ENCODE measurements around the gene STK11. TPM values are rescaled to one million over a fixed set of nuclear protein-coding genes. Genes with fewer than 3 reads are reported as not detected.

Gene STK11
- total RNA-seq, 2 experiments from 2014 or later: 54.7 to 55.8 TPM

GRCh38 chr19:1276628-1277022 is 71.0 kb downstream of the STK11 start:
- peak; percentile 53 for DNase-seq
- Mint-ChIP-seq H3K27ac (peak overlapping the region; percentile 97), H3K4me3 (peak overlapping the region; percentile 91)

GRCh38 chr19:1277061-1277460 is 71.5 kb downstream of the STK11 start:
- H3K4me3 Mint-ChIP-seq: peak overlapping the region; percentile 91
- peaks cover 27% of the 10 kb centered on the region for H3K4me1 Mint-ChIP-seq
- DNase-seq: no peak
- H3K27ac Mint-ChIP-seq: peak overlapping the region; percentile 97
- H3K27me3 Mint-ChIP-seq: peaks cover 4% of the 10 kb centered on the region
- peaks cover 50% of the 10 kb centered on the region for H3K36me3 Mint-ChIP-seq
- H3K9me3 Mint-ChIP-seq: no peaks in the 10 kb centered on the region

More at GRCh38 chr19:1276628-1277022, 71.0 kb downstream of the STK11 start:
- Mint-ChIP-seq H3K27me3 (peaks cover under 1% of the 10 kb centered on the region), H3K36me3 (peaks cover 51% of the 10 kb centered on the region), H3K4me1 (peaks cover 31% of the 10 kb centered on the region), H3K9me3 (no peaks in the 10 kb centered on the region)

Other genes starting within 250 kb of the STK11 start
- gene WDR18, start 221.4 kb upstream of the STK11 start, total RNA-seq: 100 to 1,000 TPM; 126 to 127 TPM
- not detected for gene GRIN3B, start 205.4 kb upstream of the STK11 start, total RNA-seq
- gene TMEM259, start 184.7 kb upstream of the STK11 start, total RNA-seq: 100 to 1,000 TPM; 136 to 138 TPM
- gene RNU6-2, start 184.3 kb upstream of the STK11 start, total RNA-seq: not detected
- 10 to 100 TPM; 76.0 to 80.5 TPM for gene CNN2, start 179.2 kb upstream of the STK11 start, total RNA-seq
- 10 to 100 TPM in 1 of 2 experiments, 1 to 10 TPM in 1; 9.8 to 11.2 TPM for gene ABCA7, start 165.7 kb upstream of the STK11 start, total RNA-seq
- gene ARHGAP45, start 138.6 kb upstream of the STK11 start, total RNA-seq: 100 to 1,000 TPM; 113 to 122 TPM
- gene POLR2E, start 110.4 kb upstream of the STK11 start, total RNA-seq: 100 to 1,000 TPM; 290 to 291 TPM
- gene GPX4, start 101.8 kb upstream of the STK11 start, total RNA-seq: 100 to 1,000 TPM; 225 to 231 TPM
- 10 to 100 TPM; 50.5 to 51.6 TPM for gene SBNO2, start 31.5 kb upstream of the STK11 start, total RNA-seq
- under 1 TPM; 0.33 to 0.46 TPM for gene CBARP, start 32.2 kb downstream of the STK11 start, total RNA-seq
- gene ATP5F1D, start 36.0 kb downstream of the STK11 start, total RNA-seq: 100 to 1,000 TPM; 175 to 177 TPM
- 10 to 100 TPM; 29.3 to 29.6 TPM for gene MIDN, start 42.8 kb downstream of the STK11 start, total RNA-seq
- 100 to 1,000 TPM; 208 to 216 TPM for gene CIRBP, start 63.6 kb downstream of the STK11 start, total RNA-seq
- 100 to 1,000 TPM in 1 of 2 experiments, 10 to 100 TPM in 1; 99.8 to 101 TPM for gene FAM174C, start 69.8 kb downstream of the STK11 start, total RNA-seq
- gene EFNA2, start 80.1 kb downstream of the STK11 start, total RNA-seq: not detected
- 100 to 1,000 TPM in 1 of 2 experiments, 10 to 100 TPM in 1; 98.7 to 101 TPM for gene NDUFS7, start 178.1 kb downstream of the STK11 start, total RNA-seq
- gene GAMT, start 195.8 kb downstream of the STK11 start, total RNA-seq: 10 to 100 TPM; 36.5 to 37.6 TPM
- 100 to 1,000 TPM; 287 to 297 TPM for gene DAZAP1, start 201.8 kb downstream of the STK11 start, total RNA-seq
- gene RPS15, start 232.6 kb downstream of the STK11 start, total RNA-seq: 1,000 to 10,000 TPM; 1,472 to 1,524 TPM
- gene APC2, start 244.3 kb downstream of the STK11 start, total RNA-seq: under 1 TPM; 0.21 to 0.26 TPM